Measurements from ENCODE around the gene RAP1GAP. TPM values are rescaled to one million over a fixed set of nuclear protein-coding genes. Genes with fewer than 3 reads are reported as not detected.

Gene RAP1GAP
- total RNA-seq, 1 donor from 2014 or later = 7.4 TPM

DNA sequence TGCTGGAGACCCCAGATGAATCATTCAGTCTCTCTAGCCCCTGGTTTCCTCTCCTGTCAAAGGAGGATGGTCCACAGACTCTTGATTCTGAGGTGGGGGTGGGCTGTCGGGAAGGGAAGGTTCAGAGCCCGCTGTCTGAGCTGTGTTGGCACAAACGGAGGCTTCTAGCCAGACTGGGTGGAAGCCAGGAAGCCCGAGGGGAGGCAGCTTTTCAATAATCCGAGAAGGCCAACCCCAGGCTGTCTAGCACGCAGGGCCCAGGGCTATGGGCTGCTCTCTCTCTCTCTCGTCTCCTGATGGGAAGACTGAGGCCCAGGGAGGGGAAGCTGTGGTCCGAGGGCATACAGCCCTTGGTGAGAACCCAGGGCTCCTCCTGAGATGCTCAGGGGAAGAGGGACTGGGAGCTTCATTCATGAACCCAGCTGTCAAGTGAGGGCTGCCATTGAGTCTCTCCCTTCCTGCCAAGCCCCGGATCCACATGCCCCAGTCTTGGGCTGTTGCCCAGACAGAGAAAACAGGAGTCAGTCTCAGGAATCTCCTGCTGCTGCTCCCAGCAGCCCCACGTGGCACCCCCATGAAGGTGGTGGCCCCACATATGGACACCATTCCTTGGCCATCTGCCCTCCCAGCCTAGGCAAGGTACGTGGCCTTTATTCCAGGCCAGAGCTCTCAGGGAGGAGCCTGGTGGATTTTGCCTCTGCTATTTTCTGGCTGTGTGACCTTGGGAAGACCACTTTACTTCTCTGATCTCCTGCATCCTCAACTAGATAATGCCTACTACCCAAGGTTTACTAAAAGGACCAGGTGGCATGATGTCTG, 44.4 kb downstream of the RAP1GAP start:
- Mint-ChIP-seq H3K27ac (ENCODE audit: unreplicated experiment) (no peak overlapping the region), H3K36me3 (ENCODE audit: low read depth) (no peaks in the 10 kb centered on the region), H3K4me1 (peaks cover 9% of the 10 kb centered on the region), H3K9me3 (no peaks in the 10 kb centered on the region), H3K27me3 (ENCODE audit: low read depth) (peaks cover 17% of the 10 kb centered on the region), H3K4me3 (no peak overlapping the region)
- TF ChIP-seq, protein P1, sequence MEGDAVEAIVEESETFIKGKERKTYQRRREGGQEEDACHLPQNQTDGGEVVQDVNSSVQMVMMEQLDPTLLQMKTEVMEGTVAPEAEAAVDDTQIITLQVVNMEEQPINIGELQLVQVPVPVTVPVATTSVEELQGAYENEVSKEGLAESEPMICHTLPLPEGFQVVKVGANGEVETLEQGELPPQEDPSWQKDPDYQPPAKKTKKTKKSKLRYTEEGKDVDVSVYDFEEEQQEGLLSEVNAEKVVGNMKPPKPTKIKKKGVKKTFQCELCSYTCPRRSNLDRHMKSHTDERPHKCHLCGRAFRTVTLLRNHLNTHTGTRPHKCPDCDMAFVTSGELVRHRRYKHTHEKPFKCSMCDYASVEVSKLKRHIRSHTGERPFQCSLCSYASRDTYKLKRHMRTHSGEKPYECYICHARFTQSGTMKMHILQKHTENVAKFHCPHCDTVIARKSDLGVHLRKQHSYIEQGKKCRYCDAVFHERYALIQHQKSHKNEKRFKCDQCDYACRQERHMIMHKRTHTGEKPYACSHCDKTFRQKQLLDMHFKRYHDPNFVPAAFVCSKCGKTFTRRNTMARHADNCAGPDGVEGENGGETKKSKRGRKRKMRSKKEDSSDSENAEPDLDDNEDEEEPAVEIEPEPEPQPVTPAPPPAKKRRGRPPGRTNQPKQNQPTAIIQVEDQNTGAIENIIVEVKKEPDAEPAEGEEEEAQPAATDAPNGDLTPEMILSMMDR (conservative IDR thresholded peaks at IDR 0.05) = no peak
- DNase-seq (ENCODE audit: low read depth, low spot score) = no peak

DNA sequence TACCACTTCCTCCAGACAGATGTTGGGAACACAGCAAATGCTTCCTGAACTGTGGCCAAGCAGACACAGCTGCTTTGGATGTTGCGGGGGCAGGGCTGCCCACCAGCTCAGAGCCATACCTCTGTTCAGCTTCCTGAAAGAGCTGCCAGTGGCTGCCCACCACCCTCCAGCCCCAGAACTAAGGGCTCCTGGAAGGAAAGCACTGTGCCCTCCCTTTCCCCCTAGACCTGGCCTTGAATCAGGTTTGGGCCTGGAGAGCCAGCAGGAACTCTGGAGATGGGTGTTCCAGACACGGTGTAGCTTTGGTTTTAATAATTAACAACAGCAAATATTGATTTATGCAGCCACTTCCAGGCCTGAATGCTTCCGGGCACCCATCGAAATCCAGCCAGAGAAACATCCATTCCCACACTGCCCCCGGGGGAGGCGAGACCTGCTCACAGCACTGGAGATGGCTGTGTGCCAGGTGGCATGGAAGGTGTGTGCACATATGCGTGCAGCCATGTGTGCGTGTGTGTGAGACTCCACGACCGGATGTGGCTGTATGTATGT, 45.7 kb downstream of the RAP1GAP start:
- TF ChIP-seq, protein P1 (conservative IDR thresholded peaks at IDR 0.05) = no peak
- no peak for DNase-seq (ENCODE audit: low read depth, low spot score)
- Mint-ChIP-seq H3K4me3 (no peak overlapping the region), H3K4me1 (peaks cover 9% of the 10 kb centered on the region), H3K36me3 (ENCODE audit: low read depth) (no peaks in the 10 kb centered on the region), H3K9me3 (no peaks in the 10 kb centered on the region), H3K27me3 (ENCODE audit: low read depth) (peaks cover 17% of the 10 kb centered on the region), H3K27ac (ENCODE audit: unreplicated experiment) (no peak overlapping the region)

DNA sequence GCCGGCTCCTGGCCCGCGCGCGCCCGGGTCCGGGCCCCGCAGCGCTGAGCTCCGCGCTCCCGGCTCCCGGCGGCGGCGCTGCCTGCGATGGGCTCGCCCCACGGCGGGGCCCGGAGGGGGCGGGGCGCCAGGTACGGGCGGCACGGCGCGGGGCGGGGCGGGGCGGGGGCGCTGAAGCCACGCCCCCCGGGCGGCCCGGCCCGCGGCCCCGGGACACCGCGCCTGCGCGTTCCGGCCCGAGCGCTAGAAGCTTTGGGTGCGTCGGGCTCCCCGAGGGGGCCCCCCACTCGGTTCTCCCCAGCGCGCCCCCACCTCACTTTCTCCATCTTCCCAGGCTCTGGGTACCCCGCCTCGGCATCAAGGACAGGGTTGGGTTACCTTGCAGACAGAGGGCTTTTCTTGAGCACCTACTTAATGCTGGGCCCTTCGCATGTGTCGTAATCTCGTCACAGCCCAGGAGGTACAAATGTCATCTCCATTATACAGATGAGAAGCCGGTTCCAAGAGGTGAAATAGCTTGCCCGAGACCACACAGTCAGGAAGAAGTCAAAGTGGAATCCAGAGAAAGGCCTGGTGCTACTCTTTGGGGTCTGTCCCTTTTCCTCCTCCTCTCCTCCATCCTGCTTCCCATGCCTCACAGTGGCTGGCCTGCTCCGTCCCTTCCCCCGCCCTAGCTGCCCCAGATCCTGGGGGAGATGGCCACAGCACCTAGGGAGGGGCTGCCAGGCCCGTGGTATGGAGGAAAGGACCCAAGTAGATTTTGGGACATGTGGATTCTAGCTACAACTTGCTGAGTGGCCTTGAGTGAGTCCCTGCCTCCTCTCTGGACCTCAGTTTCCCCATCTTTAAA, 46.5 kb downstream of the RAP1GAP start:
- peaks cover 9% of the 10 kb centered on the region for H3K4me1 Mint-ChIP-seq
- H3K9me3 Mint-ChIP-seq = no peaks in the 10 kb centered on the region
- peaks cover 17% of the 10 kb centered on the region for H3K27me3 Mint-ChIP-seq (ENCODE audit: low read depth)
- peak overlapping the region; percentile 73 for H3K4me3 Mint-ChIP-seq
- H3K36me3 Mint-ChIP-seq (ENCODE audit: low read depth) = no peaks in the 10 kb centered on the region
- no peak overlapping the region for H3K27ac Mint-ChIP-seq (ENCODE audit: unreplicated experiment)
- TF ChIP-seq, protein P1 (conservative IDR thresholded peaks at IDR 0.05) = no peak
- DNase-seq (ENCODE audit: low read depth, low spot score) = peak; percentile 22

DNA sequence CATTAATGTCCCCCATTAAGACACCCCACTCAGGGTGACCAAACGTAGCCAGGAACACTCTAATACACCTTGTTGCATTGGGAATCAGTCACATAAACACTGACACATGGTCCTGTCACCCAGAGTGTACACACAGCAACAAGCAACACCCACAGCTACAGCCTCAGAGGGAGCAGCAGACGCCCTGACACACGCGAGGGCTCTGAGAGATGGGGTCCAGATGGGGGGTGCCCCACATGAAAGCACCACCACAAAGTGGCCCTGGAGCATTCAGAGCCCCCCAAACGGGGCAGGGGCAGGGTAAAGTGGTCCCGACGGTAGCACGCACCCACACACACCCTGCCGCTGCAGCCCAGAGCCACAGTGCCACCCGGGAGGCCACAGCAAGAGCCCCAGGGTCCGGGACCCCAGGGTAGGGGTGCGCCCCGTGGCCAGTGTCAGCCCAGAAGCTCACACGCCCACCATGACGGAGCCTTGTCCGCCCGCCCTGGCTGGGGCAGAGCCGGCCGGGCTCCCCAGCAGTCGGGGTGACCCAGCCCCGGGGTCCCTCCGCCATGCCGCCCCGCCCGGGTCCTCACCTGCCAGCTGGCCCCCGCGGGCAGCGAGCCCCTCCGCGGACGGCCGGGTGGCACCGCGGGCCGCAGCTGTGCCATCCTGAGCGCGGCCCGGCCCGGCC, 47.3 kb downstream of the RAP1GAP start:
- DNase-seq (ENCODE audit: low read depth, low spot score) = no peak
- no peak overlapping the region for H3K27ac Mint-ChIP-seq (ENCODE audit: unreplicated experiment)
- H3K36me3 Mint-ChIP-seq (ENCODE audit: low read depth) = no peaks in the 10 kb centered on the region
- H3K9me3 Mint-ChIP-seq = no peaks in the 10 kb centered on the region
- peaks cover 9% of the 10 kb centered on the region for H3K4me1 Mint-ChIP-seq
- TF ChIP-seq, protein P1 (conservative IDR thresholded peaks at IDR 0.05) = no peak
- peaks cover 17% of the 10 kb centered on the region for H3K27me3 Mint-ChIP-seq (ENCODE audit: low read depth)
- H3K4me3 Mint-ChIP-seq = peak overlapping the region; percentile 54

DNA sequence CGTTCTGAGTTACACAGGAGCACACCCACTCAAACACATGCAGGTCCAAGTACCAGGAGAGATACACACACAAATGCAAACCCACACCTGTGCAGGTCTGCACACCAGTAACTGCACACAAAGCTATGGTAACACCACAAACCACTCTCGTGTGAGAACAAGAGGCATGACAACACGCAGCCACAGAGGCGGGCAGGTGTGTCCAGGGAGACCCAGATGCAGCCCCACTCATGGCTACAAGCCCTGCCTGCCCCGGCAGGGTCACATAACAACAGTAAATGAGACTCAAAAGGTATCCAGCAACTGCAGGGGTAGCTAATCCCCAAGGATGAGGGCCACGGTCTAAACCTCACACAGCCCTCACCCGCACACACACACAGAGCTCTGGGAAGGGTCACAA, 48.1 kb downstream of the RAP1GAP start:
- Mint-ChIP-seq H3K4me1 (peaks cover 9% of the 10 kb centered on the region), H3K27ac (ENCODE audit: unreplicated experiment) (no peak overlapping the region), H3K9me3 (no peaks in the 10 kb centered on the region), H3K4me3 (no peak overlapping the region), H3K27me3 (ENCODE audit: low read depth) (peaks cover 17% of the 10 kb centered on the region), H3K36me3 (ENCODE audit: low read depth) (no peaks in the 10 kb centered on the region)
- TF ChIP-seq, protein P1 (conservative IDR thresholded peaks at IDR 0.05) = no peak
- DNase-seq (ENCODE audit: low read depth, low spot score) = no peak

Measured in neural crest cell (in vitro differentiated cells).